ENCODE results near the gene FAM50A.

The FAM50A gene

GRCh38 chrX:154412468-154412867 lies 31.5 kb upstream of the FAM50A start:
- no peak for DNase-seq (ENCODE audit: low read depth in 2 of 3, low spot score in 1 of 3)

GRCh38 chrX:154413142-154413541 lies 30.8 kb upstream of the FAM50A start:
- no peak for DNase-seq (ENCODE audit: low read depth in 2 of 3, low spot score in 1 of 3)

GRCh38 chrX:154417157-154417556 lies 26.8 kb upstream of the FAM50A start:
- no peak for DNase-seq (ENCODE audit: low read depth in 2 of 3, low spot score in 1 of 3)

- DNase-seq (ENCODE audit: low read depth in 2 of 3, low spot score in 1 of 3), result no peak
Observed at GRCh38 chrX:154419189-154419588, 24.8 kb upstream of the FAM50A start.

DNA sequence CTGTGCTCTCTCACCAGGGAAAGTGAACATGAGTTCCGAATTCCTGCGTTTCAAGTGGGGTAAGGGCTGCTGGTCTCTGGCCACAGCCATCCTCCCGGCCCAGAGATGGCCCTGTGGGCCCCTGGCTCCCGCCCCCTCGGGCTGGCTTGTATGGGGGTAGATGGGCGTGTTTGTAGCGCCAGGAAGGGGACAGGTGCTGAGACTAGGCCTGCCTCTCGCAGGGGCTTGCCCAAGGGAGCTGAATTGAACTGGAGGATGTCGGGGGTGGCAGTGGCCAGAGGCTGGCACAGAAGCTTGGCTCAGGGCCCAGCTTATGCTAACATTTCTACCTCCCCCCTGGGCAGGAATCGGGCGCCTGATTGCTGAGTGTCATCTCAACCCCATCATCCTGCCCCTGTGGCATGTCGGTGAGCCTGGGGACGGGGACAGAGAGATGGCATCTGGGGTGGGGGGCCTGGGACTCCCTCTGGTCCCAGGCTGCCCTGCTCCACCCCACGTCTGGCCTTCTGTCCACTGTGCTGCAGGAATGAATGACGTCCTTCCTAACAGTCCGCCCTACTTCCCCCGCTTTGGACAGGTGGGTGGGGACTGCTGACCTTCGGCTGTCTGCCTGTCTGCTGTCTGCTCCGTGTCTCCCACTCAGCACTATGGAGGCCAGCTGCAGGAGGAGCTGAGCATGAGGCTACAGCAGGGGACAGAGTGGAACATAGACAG lies 24.1 kb upstream of the FAM50A start:
- no peak for DNase-seq (ENCODE audit: low read depth in 2 of 3, low spot score in 1 of 3)

DNA sequence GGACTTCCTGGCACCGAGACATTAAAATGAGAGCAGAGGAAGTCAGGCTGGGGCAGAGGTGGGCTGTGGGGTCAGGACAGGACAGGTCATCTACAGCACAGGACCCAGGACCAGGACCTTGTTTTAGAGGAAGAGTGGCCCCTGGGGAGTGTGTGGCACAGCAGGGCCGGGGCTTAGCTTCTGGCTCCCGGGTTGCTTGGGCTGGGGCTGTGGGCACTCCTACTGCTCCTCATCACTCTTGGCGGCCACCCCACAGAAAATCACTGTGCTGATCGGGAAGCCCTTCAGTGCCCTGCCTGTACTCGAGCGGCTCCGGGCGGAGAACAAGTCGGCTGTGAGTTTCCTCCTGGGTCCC lies 23.6 kb upstream of the FAM50A start:
- no peak for DNase-seq (ENCODE audit: low read depth in 2 of 3, low spot score in 1 of 3)

- DNase-seq (ENCODE audit: low read depth in 2 of 3, low spot score in 1 of 3), result no peak
Observed at GRCh38 chrX:154426916-154427770, 16.8 kb upstream of the FAM50A start.

- peak; percentile 75 to 81 (median 81) for DNase-seq (ENCODE audit: low read depth in 2 of 3, low spot score in 1 of 3)
Observed at GRCh38 chrX:154428176-154429171, 15.5 kb upstream of the FAM50A start, which contains the start of gene ATP6AP1. TSS of gene ATP6AP1 (plus strand) at chrX:154428677. CDS start at chrX:154428693, 16 bp downstream.

DNA sequence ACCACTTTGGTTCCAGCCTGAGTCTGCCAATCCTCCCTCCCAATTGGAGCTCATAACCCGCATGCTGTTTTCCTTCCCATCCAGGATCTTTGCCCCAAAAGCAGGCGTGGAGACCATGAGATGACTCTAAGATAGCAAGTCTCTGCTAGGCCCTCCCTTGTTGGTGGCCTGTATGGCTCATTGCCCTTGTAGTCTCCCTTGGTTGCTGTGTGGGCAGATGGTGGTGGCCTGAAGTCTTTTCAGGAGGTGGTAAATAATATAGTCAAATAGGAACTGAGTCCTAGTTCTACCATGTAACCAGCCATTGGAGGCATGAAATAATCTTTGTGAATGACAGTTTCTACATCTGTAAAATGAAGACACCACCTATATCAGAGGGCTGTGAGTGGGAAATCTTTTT lies 14.2 kb upstream of the FAM50A start:
- no peak for DNase-seq (ENCODE audit: low read depth in 2 of 3, low spot score in 1 of 3)

DNA sequence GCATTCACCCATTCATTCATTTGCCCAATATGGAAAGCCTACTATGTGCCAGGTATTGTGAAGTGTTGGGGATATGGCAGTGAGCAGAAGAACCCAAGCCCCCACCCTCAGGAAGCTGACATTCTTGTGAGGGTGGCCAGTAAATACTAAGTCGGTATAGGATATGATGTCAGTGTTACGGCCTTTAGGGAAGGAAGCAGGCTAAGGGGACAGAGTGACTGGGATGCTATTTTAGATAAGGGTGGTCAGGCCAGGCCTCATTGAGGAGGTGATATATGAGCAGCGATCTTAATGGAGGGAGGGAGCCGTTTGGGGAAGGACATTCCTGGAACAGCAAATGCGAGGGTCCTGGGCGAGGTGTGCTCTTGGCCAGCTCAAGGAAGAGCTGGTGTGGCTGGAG lies 13.5 kb upstream of the FAM50A start:
- no peak for DNase-seq (ENCODE audit: low read depth in 2 of 3, low spot score in 1 of 3)

GRCh38 chrX:154430916-154431315 lies 13.0 kb upstream of the FAM50A start:
- no peak for DNase-seq (ENCODE audit: low read depth in 2 of 3, low spot score in 1 of 3)

DNA sequence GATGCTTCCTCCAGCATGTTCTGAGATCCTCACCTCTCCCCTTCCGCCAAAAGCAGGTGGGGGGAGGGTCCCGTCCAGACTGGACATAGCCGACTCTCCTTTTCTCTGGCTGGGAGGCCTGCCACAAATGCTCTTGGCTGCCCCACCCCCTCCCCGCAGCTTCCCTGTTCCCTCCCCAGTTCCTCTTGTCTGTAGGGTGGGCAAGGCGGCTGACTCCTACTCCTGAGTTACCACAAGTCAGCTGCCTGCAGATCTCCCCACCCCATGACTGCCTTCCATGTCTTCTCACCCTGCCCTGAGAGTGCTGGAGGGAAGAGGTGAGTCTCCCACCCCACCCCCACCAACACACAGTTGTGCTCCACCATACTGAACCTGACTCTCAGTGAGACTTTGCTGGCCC lies 12.6 kb upstream of the FAM50A start:
- no peak for DNase-seq (ENCODE audit: low read depth in 2 of 3, low spot score in 1 of 3)

GRCh38 chrX:154432210-154432609 lies 11.7 kb upstream of the FAM50A start:
- DNase-seq (ENCODE audit: low read depth in 2 of 3, low spot score in 1 of 3), result no peak

GRCh38 chrX:154433605-154434004 lies 10.3 kb upstream of the FAM50A start:
- no peak for DNase-seq (ENCODE audit: low read depth in 2 of 3, low spot score in 1 of 3)

GRCh38 chrX:154434394-154435168 lies 9.4 kb upstream of the FAM50A start:
- DNase-seq (ENCODE audit: low read depth in 2 of 3, low spot score in 1 of 3), result no peak

DNA sequence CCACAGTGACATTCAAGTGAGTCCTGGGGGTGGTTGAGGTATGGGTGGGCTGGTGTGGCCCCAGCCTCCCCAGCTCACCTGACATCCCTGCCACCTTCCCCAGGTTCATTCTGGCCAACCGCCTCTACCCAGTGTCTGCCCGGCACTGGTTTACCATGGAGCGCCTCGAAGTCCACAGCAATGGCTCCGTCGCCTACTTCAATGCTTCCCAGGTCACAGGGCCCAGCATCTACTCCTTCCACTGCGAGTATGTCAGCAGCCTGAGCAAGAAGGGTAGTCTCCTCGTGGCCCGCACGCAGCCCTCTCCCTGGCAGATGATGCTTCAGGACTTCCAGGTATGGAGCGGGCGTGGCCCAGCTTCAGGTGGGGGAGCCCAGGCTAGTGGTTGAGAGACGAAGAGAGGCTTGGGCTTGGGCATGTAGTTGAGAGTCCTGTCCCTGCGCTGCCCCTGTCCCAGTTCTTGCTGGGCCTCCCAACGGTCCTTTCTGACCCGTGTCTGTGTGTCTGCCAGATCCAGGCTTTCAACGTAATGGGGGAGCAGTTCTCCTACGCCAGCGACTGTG lies 8.7 kb upstream of the FAM50A start:
- no peak for DNase-seq (ENCODE audit: low read depth in 2 of 3, low spot score in 1 of 3)

- DNase-seq (ENCODE audit: low read depth in 2 of 3, low spot score in 1 of 3), result peak in 1 of 3 donors; percentile 32
Observed at GRCh38 chrX:154436374-154436982, 7.5 kb upstream of the FAM50A start.

- DNase-seq (ENCODE audit: low read depth in 2 of 3, low spot score in 1 of 3), result peak in 1 of 3 donors; percentile 43
Observed at GRCh38 chrX:154436983-154437752, 6.8 kb upstream of the FAM50A start, which contains the start of gene GDI1. TSS of gene GDI1 (plus strand) at chrX:154437154. CDS start at chrX:154437255, 101 bp downstream.

All from stimulated activated CD4-positive, alpha-beta T cell treated with anti-CD3 and anti-CD28 coated beads, Interleukin-12 subunit alpha, Interleukin-12 subunit beta, amount 100 ng/mL, for 48 hours (primary cell).